CD8-positive, alpha-beta memory T cell (primary cell): ENCODE results near the gene HNF4A. TPM values are rescaled to one million over a fixed set of nuclear protein-coding genes. Genes with fewer than 3 reads are reported as not detected.

Source experiments
- CTCF ChIA-PET: fragments of 350-600 bp; sonication (Branson Sonifier 250); formaldehyde crosslinking; loops from one replicate; lab custom pipeline; 2021; ENCODE audit warnings: antibody characterized with exemption; lab: Charles Lee
- POLR2A ChIA-PET: fragments of 350-600 bp; sonication (Branson Sonifier 250); formaldehyde crosslinking; loops from one replicate; lab custom pipeline; 2021; ENCODE audit warnings: antibody characterized with exemption; lab: Charles Lee
- DNase-seq, 5 donors: peaks; one replicate each; pipeline versions ENCODE4 v3.0.0 to v3.0.0-alpha.2; 2020 to 2022; ENCODE audit warnings: mixed read lengths in 1 of 5
- H3K27ac ChIP-seq: one replicate; pipeline ENCODE4 v1.7.0; 2013; ENCODE audit warnings: low read depth, mild to moderate bottlenecking, low read length, moderate library complexity
- H3K27me3 ChIP-seq: 2 replicates; pipeline ENCODE4 v1.7.0; 2013; ENCODE audit warnings: low read length, mild to moderate bottlenecking; ENCODE audit not compliant: insufficient read depth, poor library complexity, severe bottlenecking
- H3K36me3 ChIP-seq: 2 replicates; pipeline ENCODE4 v1.7.0; 2013; ENCODE audit warnings: mild to moderate bottlenecking, low read length, moderate library complexity; ENCODE audit not compliant: insufficient read depth
- H3K4me1 ChIP-seq: 2 replicates; pipeline ENCODE4 v1.7.0; 2013; ENCODE audit warnings: mild to moderate bottlenecking, low read length, moderate library complexity; ENCODE audit not compliant: insufficient read depth
- H3K4me3 ChIP-seq: 2 replicates; pipeline ENCODE4 v1.7.0; 2013; ENCODE audit warnings: mild to moderate bottlenecking, low read length
- H3K9me3 ChIP-seq: 2 replicates; pipeline ENCODE4 v1.7.0; 2013; ENCODE audit warnings: mild to moderate bottlenecking, low read length
- H3K27ac Mint-ChIP-seq, 8 donors: one replicate each; pipeline ENCODE4 v1.8.0; 2020 to 2021; ENCODE audit warnings: mixed read lengths in 8 of 8, mild to moderate bottlenecking in 6 of 8, inconsistent platforms in 3 of 8, moderate library complexity in 3 of 8
- H3K27me3 Mint-ChIP-seq, 2 donors: one replicate each; pipeline ENCODE4 v1.8.0; 2020 to 2021; ENCODE audit warnings: mixed read lengths in 2 of 2, mild to moderate bottlenecking in 1 of 2, moderate library complexity in 1 of 2
- H3K36me3 Mint-ChIP-seq, 3 donors: one replicate each; pipeline ENCODE4 v1.8.0; 2020 to 2021; ENCODE audit warnings: mixed read lengths in 3 of 3, inconsistent platforms in 1 of 3, mild to moderate bottlenecking in 1 of 3
- H3K4me1 Mint-ChIP-seq, 3 donors: one replicate each; pipeline ENCODE4 v1.8.0; 2020 to 2021; ENCODE audit warnings: mixed read lengths in 3 of 3, inconsistent platforms in 1 of 3, mild to moderate bottlenecking in 1 of 3
- H3K4me3 Mint-ChIP-seq, 7 donors: one replicate each; pipeline ENCODE4 v1.8.0; 2020 to 2021; ENCODE audit warnings: mixed read lengths in 7 of 7, mild to moderate bottlenecking in 6 of 7, moderate library complexity in 4 of 7, inconsistent platforms in 2 of 7
- H3K9me3 Mint-ChIP-seq, 5 donors: one replicate each; pipeline ENCODE4 v1.8.0; 2020 to 2022; ENCODE audit warnings: mixed read lengths in 5 of 5, mild to moderate bottlenecking in 3 of 5, moderate library complexity in 2 of 5, inconsistent platforms in 1 of 5
- polyA plus RNA-seq: library from polyadenylated mRNA; unstranded; fragments of 300-500 nt; fragmentation: Illumina TruSeq; gene quantifications from one replicate; pipeline ENCODE4 v1.2.3, GENCODE V29; 2021
- total RNA-seq, 2 experiments: library from RNA; stranded (reverse); gene quantifications; one replicate each; pipeline ENCODE4 v1.2.3, GENCODE V29; 2021

The HNF4A gene
- total and polyA plus RNA-seq, 3 experiments from 2014 or later: not detected

DNA sequence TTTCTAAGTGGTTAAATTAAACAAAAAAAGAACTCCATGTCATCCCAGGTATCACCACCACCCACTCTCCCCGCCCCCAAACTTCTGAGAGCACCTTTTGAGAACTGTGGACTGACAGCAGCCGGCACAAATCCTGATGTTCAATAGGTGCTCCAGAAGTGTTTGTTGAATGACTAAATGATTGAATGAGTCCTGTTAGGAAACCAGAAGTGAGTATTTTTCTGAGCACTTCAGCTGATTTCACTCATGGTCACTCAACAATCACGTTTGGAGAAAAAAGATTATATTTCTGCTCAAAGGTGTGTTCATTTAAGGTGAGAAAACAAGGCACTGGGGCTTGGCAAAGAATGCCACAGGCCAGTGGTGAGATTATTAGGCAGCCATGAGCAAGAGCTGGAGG lies 6.2 kb upstream of the HNF4A start:
- Mint-ChIP-seq H3K27me3 (peaks cover 11 to 19% of the 10 kb centered on the region in 2 donors), H3K4me3 (no peak overlapping the region), H3K27ac (no peak overlapping the region), H3K9me3 (no peaks in the 10 kb centered on the region), H3K4me1 (no peaks in the 10 kb centered on the region), H3K36me3 (no peaks in the 10 kb centered on the region)
- Histone ChIP-seq H3K36me3 (no peaks in the 10 kb centered on the region), H3K4me3 (no peak overlapping the region), H3K9me3 (no peaks in the 10 kb centered on the region), H3K4me1 (no peaks in the 10 kb centered on the region), H3K27ac (no peak overlapping the region), H3K27me3 (no peaks in the 10 kb centered on the region)
- ChIA-PET CTCF (no interaction called here), POLR2A (no interaction called here)
- no peak for DNase-seq

DNA sequence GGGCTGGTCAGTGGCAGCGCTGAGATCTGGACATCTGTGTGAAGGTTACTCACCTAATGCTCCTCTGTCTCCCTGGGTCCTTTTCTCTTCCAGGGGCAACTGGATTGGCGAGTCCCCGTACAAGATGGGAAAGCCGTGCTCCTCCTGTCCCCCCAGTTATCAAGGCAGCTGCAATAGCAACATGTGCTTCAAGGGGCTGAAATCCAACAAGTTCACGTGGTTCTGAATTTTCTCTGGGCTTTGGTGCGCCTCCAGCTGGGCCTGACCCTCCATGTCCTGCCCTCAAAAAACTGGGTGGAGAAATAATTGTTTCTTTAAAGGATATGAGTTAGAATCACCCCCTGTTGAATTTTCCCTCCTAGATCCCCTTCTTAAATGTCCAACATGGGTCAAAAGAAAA lies 4.9 kb upstream of the HNF4A start:
- no peak overlapping the region for H3K4me3 Mint-ChIP-seq
- no peak overlapping the region for H3K27ac Mint-ChIP-seq
- POLR2A ChIA-PET: no interaction called here
- no peaks in the 10 kb centered on the region for H3K4me1 ChIP-seq
- H3K36me3 Mint-ChIP-seq: no peaks in the 10 kb centered on the region
- CTCF ChIA-PET: no interaction called here
- no peaks in the 10 kb centered on the region for H3K27me3 ChIP-seq
- H3K9me3 Mint-ChIP-seq: no peaks in the 10 kb centered on the region
- DNase-seq: no peak
- no peaks in the 10 kb centered on the region for H3K36me3 ChIP-seq
- no peaks in the 10 kb centered on the region for H3K9me3 ChIP-seq
- H3K27me3 Mint-ChIP-seq: peaks cover 11 to 29% of the 10 kb centered on the region in 2 donors
- no peaks in the 10 kb centered on the region for H3K4me1 Mint-ChIP-seq
- H3K4me3 ChIP-seq: no peak overlapping the region
- no peak overlapping the region for H3K27ac ChIP-seq

DNA sequence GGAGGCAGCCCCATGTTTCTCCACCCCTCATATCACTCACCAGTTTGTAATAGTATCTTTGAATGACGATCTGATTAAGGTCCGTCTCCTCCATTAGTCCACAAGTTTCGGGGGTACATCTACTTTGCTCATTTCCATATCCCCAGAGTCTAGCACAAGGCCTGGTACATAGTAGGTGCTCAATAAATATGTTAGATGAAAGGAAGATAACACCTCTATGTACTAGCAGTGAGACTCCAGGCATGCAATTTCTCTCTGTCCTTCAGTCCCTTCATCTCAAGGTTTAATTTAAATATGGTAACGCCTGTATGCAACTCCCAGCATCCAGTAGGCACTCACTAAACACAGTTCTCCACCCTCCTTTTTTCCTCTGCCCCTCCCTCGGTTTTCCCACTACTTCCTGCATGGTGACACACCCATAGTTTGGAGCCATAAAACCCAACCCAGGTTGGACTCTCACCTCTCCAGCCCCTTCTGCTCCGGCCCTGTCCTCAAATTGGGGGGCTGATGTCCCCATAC lies 461 bp upstream of the HNF4A start:
- Mint-ChIP-seq H3K27ac (no peak overlapping the region), H3K4me3 (no peak overlapping the region), H3K36me3 (no peaks in the 10 kb centered on the region), H3K9me3 (peaks cover 0 to under 1% (median 0%) of the 10 kb centered on the region in 5 donors), H3K27me3 (peaks cover 20 to 26% of the 10 kb centered on the region in 2 donors), H3K4me1 (no peaks in the 10 kb centered on the region)
- no peaks in the 10 kb centered on the region for H3K27me3 ChIP-seq
- no peaks in the 10 kb centered on the region for H3K9me3 ChIP-seq
- H3K4me1 ChIP-seq: no peaks in the 10 kb centered on the region
- H3K27ac ChIP-seq: no peak overlapping the region
- H3K36me3 ChIP-seq: no peaks in the 10 kb centered on the region
- H3K4me3 ChIP-seq: no peak overlapping the region
- ChIA-PET POLR2A (no interaction called here), CTCF (interaction anchor here (0.8 kb wide), 1 partner anchor 44 kb away, joined by 3 read pairs; the partner anchor contains the start of gene FITM2)
- no peak for DNase-seq

DNA sequence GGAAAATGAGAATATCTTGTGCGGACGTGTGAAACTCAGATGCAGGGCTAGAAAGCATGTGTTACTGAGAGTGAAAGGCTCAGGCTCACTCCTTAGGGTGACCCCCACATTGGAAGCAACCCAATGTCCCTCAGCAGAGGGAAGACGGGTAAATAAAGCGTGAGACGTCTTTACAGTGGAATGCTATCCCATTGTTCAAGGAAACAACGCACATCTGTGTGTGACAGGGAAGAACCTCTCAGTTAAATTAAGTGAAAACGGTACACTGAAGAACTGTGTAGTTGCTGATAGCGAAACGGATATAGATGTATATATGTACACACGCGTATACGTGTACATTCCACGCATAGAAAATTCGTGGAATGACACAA lies 839 bp downstream of the HNF4A start:
- Histone ChIP-seq H3K27me3 (no peaks in the 10 kb centered on the region), H3K9me3 (no peaks in the 10 kb centered on the region), H3K27ac (no peak overlapping the region), H3K4me3 (no peak overlapping the region), H3K4me1 (no peaks in the 10 kb centered on the region), H3K36me3 (no peaks in the 10 kb centered on the region)
- no peak overlapping the region for H3K27ac Mint-ChIP-seq
- no peaks in the 10 kb centered on the region for H3K4me1 Mint-ChIP-seq
- no peak for DNase-seq
- peaks cover 0 to 1% (median 0%) of the 10 kb centered on the region in 5 donors for H3K9me3 Mint-ChIP-seq
- peaks cover 16 to 20% of the 10 kb centered on the region in 2 donors for H3K27me3 Mint-ChIP-seq
- ChIA-PET POLR2A (no interaction called here), CTCF (no interaction called here)
- H3K36me3 Mint-ChIP-seq: no peaks in the 10 kb centered on the region
- H3K4me3 Mint-ChIP-seq: no peak overlapping the region

DNA sequence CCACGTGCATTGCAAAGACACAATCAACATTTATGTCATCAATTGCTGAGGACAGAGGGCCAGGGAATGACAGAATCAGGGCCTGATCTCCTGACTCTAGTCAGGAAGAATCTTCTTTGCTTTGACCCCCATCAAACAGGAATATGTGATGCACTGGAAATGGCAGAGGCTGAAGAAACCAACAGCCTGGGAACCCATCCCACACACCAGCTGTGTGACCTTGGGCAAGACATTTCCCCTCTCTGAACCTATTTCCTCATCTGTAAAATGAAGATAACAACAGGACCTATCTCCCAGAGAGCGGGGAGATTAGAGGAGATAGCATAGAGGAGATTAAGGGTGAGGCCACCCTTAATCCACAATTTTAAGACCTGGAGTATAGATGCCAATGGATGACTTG lies 1.5 kb downstream of the HNF4A start:
- DNase-seq: no peak
- H3K27me3 ChIP-seq: no peaks in the 10 kb centered on the region
- POLR2A ChIA-PET: no interaction called here
- no peaks in the 10 kb centered on the region for H3K9me3 ChIP-seq
- no peaks in the 10 kb centered on the region for H3K4me1 ChIP-seq
- CTCF ChIA-PET: no interaction called here
- Mint-ChIP-seq H3K4me3 (no peak overlapping the region), H3K4me1 (no peaks in the 10 kb centered on the region), H3K36me3 (no peaks in the 10 kb centered on the region), H3K27me3 (peaks cover 17 to 20% of the 10 kb centered on the region in 2 donors), H3K27ac (no peak overlapping the region), H3K9me3 (peaks cover 0 to 1% (median 0%) of the 10 kb centered on the region in 5 donors)
- no peak overlapping the region for H3K4me3 ChIP-seq
- no peak overlapping the region for H3K27ac ChIP-seq
- H3K36me3 ChIP-seq: no peaks in the 10 kb centered on the region

DNA sequence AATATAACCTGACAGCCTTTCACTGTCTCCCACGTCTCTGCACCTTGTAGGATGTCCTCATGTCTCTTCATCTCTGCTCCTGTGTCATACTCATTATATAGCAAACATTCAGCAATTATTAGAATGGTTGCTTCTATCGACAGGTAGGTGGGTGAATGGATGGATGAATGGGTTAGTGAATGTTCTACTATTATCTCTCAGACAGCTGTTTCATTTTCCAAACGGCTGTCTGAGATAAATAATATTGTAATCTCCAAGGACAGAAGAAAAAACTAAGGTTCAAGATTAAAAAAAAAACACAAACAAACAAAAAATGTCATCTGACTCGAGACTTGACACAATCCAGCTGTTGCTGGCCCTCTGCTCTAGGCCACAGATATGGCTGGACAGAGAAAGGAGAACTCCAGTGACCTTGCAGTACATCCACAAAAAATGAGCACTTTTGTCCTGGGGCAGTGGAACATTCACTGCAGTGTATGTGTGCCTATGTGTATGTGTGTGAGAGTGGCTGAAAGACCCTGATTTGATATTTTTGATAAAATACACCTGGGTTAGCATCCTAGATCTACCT lies 2.1 kb downstream of the HNF4A start:
- POLR2A ChIA-PET: no interaction called here
- Histone ChIP-seq H3K27ac (no peak overlapping the region), H3K36me3 (no peaks in the 10 kb centered on the region), H3K4me3 (no peak overlapping the region), H3K4me1 (no peaks in the 10 kb centered on the region), H3K27me3 (no peaks in the 10 kb centered on the region), H3K9me3 (no peaks in the 10 kb centered on the region)
- CTCF ChIA-PET: no interaction called here
- no peak for DNase-seq
- Mint-ChIP-seq H3K36me3 (no peaks in the 10 kb centered on the region), H3K27me3 (peaks cover 14 to 16% of the 10 kb centered on the region in 2 donors), H3K4me3 (no peak overlapping the region), H3K9me3 (peaks cover 0 to 1% (median 0%) of the 10 kb centered on the region in 5 donors), H3K4me1 (no peaks in the 10 kb centered on the region), H3K27ac (no peak overlapping the region)

DNA sequence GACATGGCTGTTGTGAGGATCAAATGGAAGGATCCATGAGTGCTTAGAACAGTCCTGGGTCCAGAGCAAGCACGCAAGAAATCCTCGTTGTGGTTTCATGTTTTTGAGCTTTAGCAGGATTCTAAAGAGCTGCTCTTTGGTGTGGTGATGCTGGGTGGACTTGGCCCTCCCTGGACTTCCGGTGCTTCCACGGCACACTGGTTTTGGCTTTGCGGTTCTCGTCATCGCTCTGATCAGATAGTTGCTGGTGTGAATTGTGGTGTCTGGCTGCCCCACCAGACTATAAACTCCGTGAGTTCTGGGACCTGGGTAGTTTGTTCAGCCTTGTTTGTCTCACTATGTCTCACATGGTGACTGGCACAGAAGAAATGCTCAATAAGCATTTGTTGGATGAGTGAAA lies 3.3 kb downstream of the HNF4A start:
- Mint-ChIP-seq H3K9me3 (peaks cover 0 to 1% (median 0%) of the 10 kb centered on the region in 5 donors), H3K27ac (no peak overlapping the region), H3K4me1 (no peaks in the 10 kb centered on the region), H3K27me3 (peaks cover 12 to 16% of the 10 kb centered on the region in 2 donors), H3K36me3 (no peaks in the 10 kb centered on the region), H3K4me3 (no peak overlapping the region)
- Histone ChIP-seq H3K27ac (no peak overlapping the region), H3K4me1 (no peaks in the 10 kb centered on the region), H3K9me3 (no peaks in the 10 kb centered on the region), H3K4me3 (no peak overlapping the region), H3K27me3 (no peaks in the 10 kb centered on the region), H3K36me3 (no peaks in the 10 kb centered on the region)
- no peak for DNase-seq
- POLR2A ChIA-PET: no interaction called here
- CTCF ChIA-PET: no interaction called here

DNA sequence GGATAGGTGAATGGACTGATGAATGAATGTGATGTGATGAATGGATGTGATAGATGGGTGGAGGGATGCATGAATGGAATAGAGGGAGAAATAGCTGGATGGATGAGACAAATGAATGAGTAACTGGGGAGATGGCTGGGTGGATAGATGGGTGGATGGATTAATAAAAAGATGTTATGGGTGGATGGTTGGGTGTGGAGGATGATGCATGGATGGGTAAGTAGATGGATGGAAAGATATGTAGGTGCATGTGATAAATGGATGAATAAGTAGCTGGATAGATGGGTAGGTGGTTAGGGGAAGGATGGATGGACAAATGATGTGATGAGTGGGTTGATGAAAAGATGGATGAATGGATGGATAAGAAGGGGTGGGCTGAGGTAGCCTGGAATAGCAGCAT lies 4.7 kb downstream of the HNF4A start:
- ChIA-PET CTCF (no interaction called here), POLR2A (no interaction called here)

More for the DNA sequence above, 4.7 kb downstream of the HNF4A start:
- H3K27ac Mint-ChIP-seq: peak overlapping the region in 1 of 8 donors; percentile 0
- H3K27ac ChIP-seq: no peak overlapping the region
- no peaks in the 10 kb centered on the region for H3K36me3 Mint-ChIP-seq
- no peak overlapping the region for H3K4me3 ChIP-seq
- no peak for DNase-seq
- H3K4me1 Mint-ChIP-seq: no peaks in the 10 kb centered on the region
- no peaks in the 10 kb centered on the region for H3K27me3 ChIP-seq
- no peaks in the 10 kb centered on the region for H3K9me3 ChIP-seq
- H3K9me3 Mint-ChIP-seq: peaks cover 0 to 1% (median 0%) of the 10 kb centered on the region in 5 donors
- H3K4me3 Mint-ChIP-seq: no peak overlapping the region
- peaks cover 6 to 12% of the 10 kb centered on the region in 2 donors for H3K27me3 Mint-ChIP-seq
- no peaks in the 10 kb centered on the region for H3K36me3 ChIP-seq
- no peaks in the 10 kb centered on the region for H3K4me1 ChIP-seq
